ENCODE results near the gene ASAP2.

ASAP2 gene

GRCh38 chr2:9445089-9445488, 238.5 kb downstream of the ASAP2 start:
- DNase-seq, result no peak

GRCh38 chr2:9451231-9451630, 244.6 kb downstream of the ASAP2 start:
- no peak for DNase-seq
